Neural cell (in vitro differentiated cells): Measurements from ENCODE around the gene TSPAN3. TPM values are rescaled to one million over a fixed set of nuclear protein-coding genes. Genes with fewer than 3 reads are reported as not detected.

Experiments used
- H2AFZ ChIP-seq: fragments of 200-600, 300-800 bp; sonication (generic), shearing (Covaris generic); 2 replicates; pipeline ENCODE4 v1.6.0; 2014; ENCODE audit warnings: low read depth, mild to moderate bottlenecking, antibody characterized with exemption, low read length, moderate library complexity
- H3F3A ChIP-seq: fragments of 200-600 bp; shearing (Covaris generic); 2 replicates; pipeline ENCODE4 v1.6.1; 2016; ENCODE audit warnings: mild to moderate bottlenecking, moderate library complexity, mixed read lengths, antibody characterized with exemption, low read length; ENCODE audit not compliant: insufficient read depth, poor library complexity, severe bottlenecking
- H3K27ac ChIP-seq: fragments of 200-600, 300-800 bp; sonication (generic), shearing (Covaris generic); 2 replicates; pipeline ENCODE4 v1.5.1; 2014; ENCODE audit warnings: mild to moderate bottlenecking, low read length, moderate library complexity
- H3K27me3 ChIP-seq: fragments of 300-800, 200-600 bp; sonication (generic), shearing (Covaris generic); 2 replicates; pipeline ENCODE4 v1.6.0; 2014; ENCODE audit warnings: mild to moderate bottlenecking, low read depth, low read length, moderate library complexity; ENCODE audit not compliant: insufficient read depth
- H3K36me3 ChIP-seq: fragments of 300-800, 200-600 bp; sonication (generic), shearing (Covaris generic); 2 replicates; pipeline ENCODE4 v1.5.1; 2014; ENCODE audit warnings: mild to moderate bottlenecking, antibody characterized with exemption, low read length, moderate library complexity; ENCODE audit not compliant: insufficient read depth
- H3K4me2 ChIP-seq: fragments of 300-800, 200-600 bp; sonication (generic), shearing (Covaris generic); 2 replicates; pipeline ENCODE4 v1.6.0; 2014; ENCODE audit warnings: mild to moderate bottlenecking, low read length
- H3K4me3 ChIP-seq: fragments of 300-800, 200-600 bp; sonication (generic), shearing (Covaris generic); 2 replicates; pipeline ENCODE4 v1.5.1; 2014; ENCODE audit warnings: mild to moderate bottlenecking, low read length, moderate library complexity
- H3K79me2 ChIP-seq: fragments of 200-600 bp; shearing (Covaris generic); replicated peaks from 2 replicates; pipeline ENCODE4 v1.6.0; 2014; ENCODE audit warnings: mild to moderate bottlenecking, low read length, moderate library complexity; ENCODE audit not compliant: insufficient read depth
- H3K9ac ChIP-seq: fragments of 300-800, 200-600 bp; sonication (generic), shearing (Covaris generic); 2 replicates; pipeline ENCODE4 v1.6.1; 2016; ENCODE audit warnings: mild to moderate bottlenecking, low read length, mixed read lengths
- H3K9me2 ChIP-seq: fragments of 200-600 bp; shearing (Covaris generic); 2 replicates; pipeline ENCODE4 v1.6.1; 2016; ENCODE audit warnings: mild to moderate bottlenecking, low read length, mixed read lengths; ENCODE audit not compliant: insufficient read depth
- H3K9me3 ChIP-seq: fragments of 200-600, 300-800 bp; sonication (generic), shearing (Covaris generic); 2 replicates; pipeline ENCODE4 v1.6.1; 2016; ENCODE audit warnings: mild to moderate bottlenecking, mixed run types, low read length, moderate library complexity, mixed read lengths
- H4K20me1 ChIP-seq: fragments of 200-600 bp; shearing (Covaris generic); 2 replicates; pipeline ENCODE4 v1.6.1; 2016; ENCODE audit warnings: mild to moderate bottlenecking, mixed run types; ENCODE audit not compliant: insufficient read depth
- EP300 ChIP-seq: fragments of 450-650 bp; conservative IDR thresholded peaks from 2 replicates; pipeline ENCODE4 v1.6.1; 2014; ENCODE audit warnings: antibody characterized with exemption, mild to moderate bottlenecking, moderate library complexity; ENCODE audit not compliant: poor library complexity, severe bottlenecking
- EZH2 ChIP-seq: fragments of 200-600, 300-800 bp; shearing (Covaris generic), sonication (generic); IDR thresholded peaks from 2 replicates; pipeline ENCODE4 v1.6.1; 2014; ENCODE audit warnings: antibody characterized with exemption, low read length, borderline replicate concordance, mild to moderate bottlenecking; ENCODE audit not compliant: insufficient read depth, poor library complexity, severe bottlenecking
- MXI1 ChIP-seq: fragments of 450-650 bp; conservative IDR thresholded peaks from 2 replicates; pipeline ENCODE4 v1.6.1; 2014; ENCODE audit warnings: antibody characterized with exemption, mild to moderate bottlenecking; ENCODE audit not compliant: poor library complexity, severe bottlenecking
- POLR2AphosphoS5 ChIP-seq: IDR thresholded peaks from 2 replicates; pipeline ENCODE4 v1.6.1; 2012
- RAD21 ChIP-seq: fragments of 450-650 bp; conservative IDR thresholded peaks from 2 replicates; pipeline ENCODE4 v1.6.1; 2014; ENCODE audit warnings: antibody characterized with exemption, mild to moderate bottlenecking, moderate library complexity
- SMC3 ChIP-seq: fragments of 450-650 bp; conservative IDR thresholded peaks from 2 replicates; pipeline ENCODE4 v1.6.1; 2014; ENCODE audit warnings: antibody characterized with exemption, mild to moderate bottlenecking, moderate library complexity; ENCODE audit not compliant: poor library complexity
- TAF1 ChIP-seq: IDR thresholded peaks from 2 replicates; pipeline ENCODE4 v1.6.1; 2012; ENCODE audit warnings: low read depth
- polyA plus RNA-seq: library from polyadenylated mRNA; depleted of rRNA; stranded (reverse); fragments of >200 nt; gene quantifications from 2 replicates; pipeline ENCODE4 v1.2.3, GENCODE V29; 2014
- TF ChIP-seq, protein P1 (sequence below): IDR thresholded peaks from 2 replicates; pipeline ENCODE4 v1.6.1; 2012; ENCODE audit warnings: borderline replicate concordance
- TF ChIP-seq, protein P2 (sequence below): fragments of 450-650 bp; IDR thresholded peaks from 2 replicates; pipeline ENCODE4 v1.5.1; 2014; ENCODE audit warnings: antibody characterized with exemption, mild to moderate bottlenecking, moderate library complexity; ENCODE audit not compliant: poor library complexity, severe bottlenecking

The TSPAN3 gene
- polyA plus RNA-seq, 1 donor from 2014 or later: 815 TPM

DNA sequence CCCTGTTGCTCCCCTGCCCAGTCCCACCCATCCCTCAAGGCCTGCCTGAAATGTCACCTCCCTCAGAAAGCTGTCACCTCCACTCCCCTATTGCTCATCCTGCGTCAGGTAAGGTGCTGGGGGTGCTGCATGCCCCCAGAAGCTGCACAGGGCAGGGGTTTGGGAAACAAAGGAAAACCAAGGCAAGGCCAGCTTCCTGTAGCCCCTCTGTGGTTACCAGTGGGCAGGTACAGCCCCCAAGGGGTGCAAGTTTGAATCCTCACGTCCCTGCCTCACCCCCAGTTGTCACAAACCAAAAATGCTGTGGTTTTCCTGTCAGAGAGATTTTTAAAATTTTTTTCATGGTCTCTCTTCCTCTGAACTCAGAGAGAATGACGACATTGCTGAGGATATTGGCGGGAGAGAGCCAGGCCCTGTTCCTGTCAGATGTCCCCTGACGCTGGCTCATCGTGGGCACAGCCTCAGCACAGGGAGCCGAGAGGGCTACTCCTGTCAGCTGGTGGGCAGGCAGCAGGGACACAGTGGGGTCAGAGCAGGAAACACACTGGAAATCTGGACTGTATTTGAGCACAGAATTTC, 49.0 kb downstream of the TSPAN3 start:
- H3K4me2 ChIP-seq: no peak overlapping the region

DNA sequence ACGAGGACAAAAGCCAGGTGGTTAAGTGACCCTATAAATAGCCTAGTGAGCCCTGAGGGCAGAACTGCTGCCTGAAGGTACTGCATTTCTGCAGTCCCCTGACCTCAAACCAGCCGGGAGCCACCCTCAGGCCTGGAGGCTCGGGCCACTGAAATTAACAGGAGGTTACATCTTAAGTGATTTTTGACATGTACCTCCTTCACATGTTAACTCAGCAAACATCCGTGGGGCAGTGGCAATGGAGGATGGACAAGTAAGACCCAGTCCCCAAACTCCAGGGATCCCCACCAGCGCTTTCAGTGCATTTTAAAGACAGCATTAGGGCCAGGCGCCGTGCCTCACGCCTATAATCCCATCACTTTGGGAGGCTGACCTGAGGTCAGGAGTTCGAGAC, 49.8 kb downstream of the TSPAN3 start:
- no peak overlapping the region for H3K4me3 ChIP-seq
- H3K4me2 ChIP-seq: no peak overlapping the region
- no peaks in the 10 kb centered on the region for H3K36me3 ChIP-seq
- H3K9ac ChIP-seq: no peak overlapping the region
- no peaks in the 10 kb centered on the region for H3K9me2 ChIP-seq
- no peak overlapping the region for H3K27ac ChIP-seq
- H4K20me1 ChIP-seq: no peaks in the 10 kb centered on the region
- H3K9me3 ChIP-seq: no peaks in the 10 kb centered on the region
- no peak overlapping the region for H2AFZ ChIP-seq
- H3F3A ChIP-seq: no peaks in the 10 kb centered on the region
- TF ChIP-seq EP300: no peak
- TF ChIP-seq SMC3: no peak
- no peak for TF ChIP-seq RAD21
- TF ChIP-seq MXI1: no peak
- no peak for TF ChIP-seq TAF1
- no peak for TF ChIP-seq EZH2
- no peak for TF ChIP-seq POLR2AphosphoS5
- TF ChIP-seq, protein P1, sequence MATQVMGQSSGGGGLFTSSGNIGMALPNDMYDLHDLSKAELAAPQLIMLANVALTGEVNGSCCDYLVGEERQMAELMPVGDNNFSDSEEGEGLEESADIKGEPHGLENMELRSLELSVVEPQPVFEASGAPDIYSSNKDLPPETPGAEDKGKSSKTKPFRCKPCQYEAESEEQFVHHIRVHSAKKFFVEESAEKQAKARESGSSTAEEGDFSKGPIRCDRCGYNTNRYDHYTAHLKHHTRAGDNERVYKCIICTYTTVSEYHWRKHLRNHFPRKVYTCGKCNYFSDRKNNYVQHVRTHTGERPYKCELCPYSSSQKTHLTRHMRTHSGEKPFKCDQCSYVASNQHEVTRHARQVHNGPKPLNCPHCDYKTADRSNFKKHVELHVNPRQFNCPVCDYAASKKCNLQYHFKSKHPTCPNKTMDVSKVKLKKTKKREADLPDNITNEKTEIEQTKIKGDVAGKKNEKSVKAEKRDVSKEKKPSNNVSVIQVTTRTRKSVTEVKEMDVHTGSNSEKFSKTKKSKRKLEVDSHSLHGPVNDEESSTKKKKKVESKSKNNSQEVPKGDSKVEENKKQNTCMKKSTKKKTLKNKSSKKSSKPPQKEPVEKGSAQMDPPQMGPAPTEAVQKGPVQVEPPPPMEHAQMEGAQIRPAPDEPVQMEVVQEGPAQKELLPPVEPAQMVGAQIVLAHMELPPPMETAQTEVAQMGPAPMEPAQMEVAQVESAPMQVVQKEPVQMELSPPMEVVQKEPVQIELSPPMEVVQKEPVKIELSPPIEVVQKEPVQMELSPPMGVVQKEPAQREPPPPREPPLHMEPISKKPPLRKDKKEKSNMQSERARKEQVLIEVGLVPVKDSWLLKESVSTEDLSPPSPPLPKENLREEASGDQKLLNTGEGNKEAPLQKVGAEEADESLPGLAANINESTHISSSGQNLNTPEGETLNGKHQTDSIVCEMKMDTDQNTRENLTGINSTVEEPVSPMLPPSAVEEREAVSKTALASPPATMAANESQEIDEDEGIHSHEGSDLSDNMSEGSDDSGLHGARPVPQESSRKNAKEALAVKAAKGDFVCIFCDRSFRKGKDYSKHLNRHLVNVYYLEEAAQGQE: no peak
- TF ChIP-seq, protein P2, sequence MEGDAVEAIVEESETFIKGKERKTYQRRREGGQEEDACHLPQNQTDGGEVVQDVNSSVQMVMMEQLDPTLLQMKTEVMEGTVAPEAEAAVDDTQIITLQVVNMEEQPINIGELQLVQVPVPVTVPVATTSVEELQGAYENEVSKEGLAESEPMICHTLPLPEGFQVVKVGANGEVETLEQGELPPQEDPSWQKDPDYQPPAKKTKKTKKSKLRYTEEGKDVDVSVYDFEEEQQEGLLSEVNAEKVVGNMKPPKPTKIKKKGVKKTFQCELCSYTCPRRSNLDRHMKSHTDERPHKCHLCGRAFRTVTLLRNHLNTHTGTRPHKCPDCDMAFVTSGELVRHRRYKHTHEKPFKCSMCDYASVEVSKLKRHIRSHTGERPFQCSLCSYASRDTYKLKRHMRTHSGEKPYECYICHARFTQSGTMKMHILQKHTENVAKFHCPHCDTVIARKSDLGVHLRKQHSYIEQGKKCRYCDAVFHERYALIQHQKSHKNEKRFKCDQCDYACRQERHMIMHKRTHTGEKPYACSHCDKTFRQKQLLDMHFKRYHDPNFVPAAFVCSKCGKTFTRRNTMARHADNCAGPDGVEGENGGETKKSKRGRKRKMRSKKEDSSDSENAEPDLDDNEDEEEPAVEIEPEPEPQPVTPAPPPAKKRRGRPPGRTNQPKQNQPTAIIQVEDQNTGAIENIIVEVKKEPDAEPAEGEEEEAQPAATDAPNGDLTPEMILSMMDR: no peak
- no peaks in the 10 kb centered on the region for H3K27me3 ChIP-seq
- no peaks in the 10 kb centered on the region for H3K79me2 ChIP-seq

More for the DNA sequence above, 49.0 kb downstream of the TSPAN3 start:
- H3K27me3 ChIP-seq: no peaks in the 10 kb centered on the region
- H3K9ac ChIP-seq: no peak overlapping the region
- no peaks in the 10 kb centered on the region for H3K79me2 ChIP-seq
- H3F3A ChIP-seq: no peaks in the 10 kb centered on the region
- no peaks in the 10 kb centered on the region for H3K9me2 ChIP-seq
- no peaks in the 10 kb centered on the region for H3K36me3 ChIP-seq
- no peak overlapping the region for H2AFZ ChIP-seq
- no peak overlapping the region for H3K4me3 ChIP-seq
- TF ChIP-seq TAF1 (no peak), RAD21 (no peak), SMC3 (no peak), EP300 (no peak), MXI1 (no peak), POLR2AphosphoS5 (no peak), EZH2 (no peak)
- TF ChIP-seq, protein P2: no peak
- TF ChIP-seq, protein P1: no peak
- H4K20me1 ChIP-seq: no peaks in the 10 kb centered on the region
- H3K27ac ChIP-seq: no peak overlapping the region
- H3K9me3 ChIP-seq: no peaks in the 10 kb centered on the region
